ENCODE results near the gene MAST4. TPM values are rescaled to one million over a fixed set of nuclear protein-coding genes. Genes with fewer than 3 reads are reported as not detected.

The MAST4 gene
- polyA plus RNA-seq, 1 donor (not counting 4 experiments of a cell fraction or from before 2014, with no cell fraction given), result 19.8 TPM

GRCh38 chr5:67090040-67090439, 493.8 kb downstream of the MAST4 start:
- no peaks in the 10 kb centered on the region for H3K9me3 ChIP-seq (ENCODE audit: control insufficient read depth, low read depth, low read length)
- H3K36me3 ChIP-seq (ENCODE audit: control insufficient read depth in 2 of 2, extremely low read depth in 1 of 2, insufficient read depth in 2 of 2, low read length in 2 of 2), result peaks cover 2 to 9% of the 10 kb centered on the region in 2 experiments
- no peaks in the 10 kb centered on the region for H3K27me3 ChIP-seq (ENCODE audit: control insufficient read depth, extremely low read depth, insufficient read depth, low read length)
- no peak for FAIRE-seq
- H3K79me2 ChIP-seq (ENCODE audit: control insufficient read depth, insufficient read depth, low read length), result peaks cover 22% of the 10 kb centered on the region
- TF ChIP-seq EZH2 (IDR thresholded peaks at IDR 0.05; ENCODE audit: low read length) (no peak), CTCF (optimal IDR thresholded peaks at IDR 0.05 in 1 of 3, IDR thresholded peaks at IDR 0.05 in 1 of 3, conservative IDR thresholded peaks at IDR 0.05 in 1 of 3; ENCODE audit: extremely low read depth in 1 of 3, insufficient read depth in 2 of 3, low read length in 3 of 3) (no peak)
- H4K20me1 ChIP-seq (ENCODE audit: control insufficient read depth, extremely low read depth, insufficient read depth, low read length), result no peaks in the 10 kb centered on the region
- dilution Hi-C loops (cut with MboI; ENCODE audit: extremely low pct_ligation_motif_present, low sequenced_read_pairs), result no loop called here
- DNase-seq (ENCODE audit: low read depth, low spot score), result no peak
- H3K4me3 ChIP-seq (ENCODE audit: control insufficient read depth in 2 of 3, extremely low read depth in 1 of 3, insufficient read depth in 2 of 3, low read depth in 1 of 3, low read length in 3 of 3), result no peak overlapping the region
- no peak overlapping the region for H3K4me2 ChIP-seq (ENCODE audit: control insufficient read depth, extremely low read depth, insufficient read depth, low read depth, low read length)
- no peak overlapping the region for H3K9ac ChIP-seq (ENCODE audit: control insufficient read depth, extremely low read depth, insufficient read depth, low read length)
- no peak overlapping the region for H2AFZ ChIP-seq (ENCODE audit: control insufficient read depth, low read length)
- no peaks in the 10 kb centered on the region for H3K9me1 ChIP-seq (ENCODE audit: control insufficient read depth, extremely low read depth, insufficient read depth, low read length)
- peaks cover 24% of the 10 kb centered on the region for H3K4me1 ChIP-seq (ENCODE audit: control insufficient read depth, extremely low read depth, insufficient read depth, low read length)
- H3K27ac ChIP-seq (ENCODE audit: control insufficient read depth, insufficient read depth, low read length), result no peak overlapping the region

- H3K9ac ChIP-seq (ENCODE audit: control insufficient read depth, extremely low read depth, insufficient read depth, low read length), result no peak overlapping the region
- no peak overlapping the region for H3K4me3 ChIP-seq (ENCODE audit: control insufficient read depth in 2 of 3, extremely low read depth in 1 of 3, insufficient read depth in 2 of 3, low read depth in 1 of 3, low read length in 3 of 3)
- H3K9me1 ChIP-seq (ENCODE audit: control insufficient read depth, extremely low read depth, insufficient read depth, low read length), result no peaks in the 10 kb centered on the region
- no peak overlapping the region for H3K4me2 ChIP-seq (ENCODE audit: control insufficient read depth, extremely low read depth, insufficient read depth, low read depth, low read length)
- H3K9me3 ChIP-seq (ENCODE audit: control insufficient read depth, low read depth, low read length), result no peaks in the 10 kb centered on the region
- H3K27me3 ChIP-seq (ENCODE audit: control insufficient read depth, extremely low read depth, insufficient read depth, low read length), result no peaks in the 10 kb centered on the region
- peaks cover 30% of the 10 kb centered on the region for H3K4me1 ChIP-seq (ENCODE audit: control insufficient read depth, extremely low read depth, insufficient read depth, low read length)
- H3K36me3 ChIP-seq (ENCODE audit: control insufficient read depth in 2 of 2, extremely low read depth in 1 of 2, insufficient read depth in 2 of 2, low read length in 2 of 2), result peaks cover 2 to 9% of the 10 kb centered on the region in 2 experiments
- no peaks in the 10 kb centered on the region for H4K20me1 ChIP-seq (ENCODE audit: control insufficient read depth, extremely low read depth, insufficient read depth, low read length)
- no peak overlapping the region for H3K27ac ChIP-seq (ENCODE audit: control insufficient read depth, insufficient read depth, low read length)
- no peak overlapping the region for H2AFZ ChIP-seq (ENCODE audit: control insufficient read depth, low read length)
- DNase-seq (ENCODE audit: low read depth, low spot score), result no peak
- H3K79me2 ChIP-seq (ENCODE audit: control insufficient read depth, insufficient read depth, low read length), result peaks cover 20% of the 10 kb centered on the region
- dilution Hi-C loops (cut with MboI; ENCODE audit: extremely low pct_ligation_motif_present, low sequenced_read_pairs), result no loop called here
- TF ChIP-seq CTCF (optimal IDR thresholded peaks at IDR 0.05 in 1 of 3, IDR thresholded peaks at IDR 0.05 in 1 of 3, conservative IDR thresholded peaks at IDR 0.05 in 1 of 3; ENCODE audit: extremely low read depth in 1 of 3, insufficient read depth in 2 of 3, low read length in 3 of 3), result no peak
- TF ChIP-seq EZH2 (IDR thresholded peaks at IDR 0.05; ENCODE audit: low read length), result no peak
- no peak for FAIRE-seq
Measured at GRCh38 chr5:67090593-67090992, 494.4 kb downstream of the MAST4 start.

Data from keratinocyte (primary cell).